Gastroesophageal sphincter (tissue), 4 donors: ENCODE measurements around the gene CENPW. TPM values are rescaled to one million over a fixed set of nuclear protein-coding genes. Genes with fewer than 3 reads are reported as not detected.

ENCODE experiments used
- ATAC-seq: fragments of 150-250 bp; one replicate; pipeline ENCODE4 v1.9.1; 2016; ENCODE audit warnings: mild to moderate bottlenecking, moderate library complexity
- H3K27ac ChIP-seq, 4 donors: fragments of 200-600 bp; sonication (generic) in 3 of 4; 1 replicate in 3 of 4; 2 replicates in 1 of 4; pipeline ENCODE4 v1.5.1; 2016 to 2019
- H3K27me3 ChIP-seq: fragments of 200-600 bp; sonication (generic); one replicate; pipeline ENCODE4 v1.5.1; 2019
- H3K36me3 ChIP-seq, 2 donors: fragments of 200-600 bp; sonication (generic); one replicate each; pipeline ENCODE4 v1.5.1; 2019; ENCODE audit warnings: control low read depth in 1 of 2
- H3K4me1 ChIP-seq, 3 donors: fragments of 200-600 bp; sonication (generic); 1 replicate in 2 of 3; 2 replicates in 1 of 3; pipeline ENCODE4 v1.5.1; 2016 to 2019; ENCODE audit warnings: control low read depth in 2 of 3
- H3K4me3 ChIP-seq, 2 donors: fragments of 200-600 bp; sonication (generic); one replicate each; pipeline ENCODE4 v1.5.1; 2019; ENCODE audit warnings: mild to moderate bottlenecking in 1 of 2, moderate library complexity in 1 of 2
- H3K9me3 ChIP-seq, 3 donors: fragments of 200-600 bp; sonication (generic); one replicate each; pipeline ENCODE4 v1.5.1; 2017 to 2019; ENCODE audit warnings: control low read depth in 2 of 3
- CTCF ChIP-seq, 4 experiments: fragments of 200-600 bp in 2 of 4; fragments of 450-650 bp in 2 of 4; sonication (generic) in 1 of 4; IDR thresholded peaks; one replicate each; pipeline ENCODE4 v1.5.1; 2017 to 2019; ENCODE audit warnings: antibody characterized with exemption in 4 of 4, mild to moderate bottlenecking in 2 of 4, moderate library complexity in 2 of 4
- EP300 ChIP-seq: sonication (generic); formaldehyde crosslinking; IDR thresholded peaks from one replicate; pipeline ENCODE4 v1.6.1; 2017; ENCODE audit warnings: antibody characterized with exemption, mild to moderate bottlenecking
- POLR2A ChIP-seq, 2 donors: fragments of 450-650 bp; IDR thresholded peaks; one replicate each; pipeline ENCODE4 v1.6.1; 2017; ENCODE audit warnings: antibody characterized with exemption in 2 of 2, mild to moderate bottlenecking in 2 of 2, moderate library complexity in 1 of 2
- POLR2AphosphoS5 ChIP-seq: sonication (generic); formaldehyde crosslinking; IDR thresholded peaks from one replicate; pipeline ENCODE4 v1.6.1; 2017; ENCODE audit warnings: antibody characterized with exemption
- WGBS, 2 donors: methylation state at CpG; one replicate each; pipeline ENCODE4 v1.1.5; 2018; ENCODE audit warnings: low coverage in 1 of 2; 5-methylcytosine and 5-hydroxymethylcytosine counted together
- total RNA-seq, 4 donors: library from RNA; depleted of rRNA; stranded (reverse); fragments of >200 nt; gene quantifications; one replicate each; pipeline ENCODE4 v1.1.0, GENCODE V29; 2016

Gene CENPW
- total RNA-seq, 4 donors from 2014 or later = 0.69 to 14.3 (median 4.9) TPM

- WGBS, 2 donors = 69 to 97% methylated on average over 2 of the region's 2 CpGs
- H3K27ac ChIP-seq = no peak overlapping the region
- no peaks in the 10 kb centered on the region for H3K9me3 ChIP-seq
- TF ChIP-seq POLR2AphosphoS5 = no peak
- TF ChIP-seq POLR2A (IDR thresholded peaks at IDR 0.05) = no peak
- TF ChIP-seq CTCF (IDR thresholded peaks at IDR 0.05) = no peak
- no peak for TF ChIP-seq EP300
- H3K27me3 ChIP-seq = no peaks in the 10 kb centered on the region
- H3K4me3 ChIP-seq = no peak overlapping the region
- no peak for ATAC-seq
- H3K4me1 ChIP-seq = no peaks in the 10 kb centered on the region
- no peaks in the 10 kb centered on the region for H3K36me3 ChIP-seq
Observed at GRCh38 chr6:126333729-126334128, 6.2 kb upstream of the CENPW start.

- no peaks in the 10 kb centered on the region for H3K4me1 ChIP-seq
- 62 to 75% methylated on average over 3 of the region's 3 CpGs for WGBS, 2 donors
- H3K27me3 ChIP-seq = no peaks in the 10 kb centered on the region
- TF ChIP-seq EP300 (no peak), CTCF (IDR thresholded peaks at IDR 0.05) (no peak), POLR2A (IDR thresholded peaks at IDR 0.05) (no peak), POLR2AphosphoS5 (no peak)
- H3K4me3 ChIP-seq = no peak overlapping the region
- no peaks in the 10 kb centered on the region for H3K9me3 ChIP-seq
- H3K36me3 ChIP-seq = no peaks in the 10 kb centered on the region
- no peak overlapping the region for H3K27ac ChIP-seq
- no peak for ATAC-seq
Observed at GRCh38 chr6:126335210-126335609, 4.7 kb upstream of the CENPW start.

GRCh38 chr6:126337323-126337722, 2.6 kb upstream of the CENPW start:
- peak; percentile 83 for ATAC-seq
- WGBS, 2 donors = 53 to 66% methylated on average over 3 of the region's 3 CpGs
- no peaks in the 10 kb centered on the region for H3K9me3 ChIP-seq
- H3K4me3 ChIP-seq = no peak overlapping the region
- H3K4me1 ChIP-seq = peaks cover 8 to 21% (median 10%) of the 10 kb centered on the region in 3 donors
- TF ChIP-seq POLR2AphosphoS5 = peak; percentile 83
- no peak for TF ChIP-seq EP300
- peak overlapping the region in 3 of 4 donors; percentile 0 to 41 (median 10) for H3K27ac ChIP-seq
- no peaks in the 10 kb centered on the region for H3K36me3 ChIP-seq
- H3K27me3 ChIP-seq = no peaks in the 10 kb centered on the region

GRCh38 chr6:126341126-126341525, 1.2 kb downstream of the CENPW start:
- H3K4me1 ChIP-seq = peaks cover 8 to 25% (median 10%) of the 10 kb centered on the region in 3 donors
- peak overlapping the region; percentile 60 to 68 for H3K4me3 ChIP-seq
- WGBS, 2 donors = 51 to 57% methylated on average over 3 of the region's 3 CpGs
- no peaks in the 10 kb centered on the region for H3K9me3 ChIP-seq
- no peak for TF ChIP-seq EP300
- TF ChIP-seq CTCF (IDR thresholded peaks at IDR 0.05) = no peak
- no peak for TF ChIP-seq POLR2AphosphoS5
- H3K27ac ChIP-seq = no peak overlapping the region
- H3K36me3 ChIP-seq = no peaks in the 10 kb centered on the region
- H3K27me3 ChIP-seq = no peaks in the 10 kb centered on the region
- no peak for ATAC-seq

GRCh38 chr6:126344181-126344580, 4.3 kb downstream of the CENPW start:
- H3K9me3 ChIP-seq = no peaks in the 10 kb centered on the region

More at GRCh38 chr6:126344181-126344580, 4.3 kb downstream of the CENPW start:
- Histone ChIP-seq H3K27ac (no peak overlapping the region), H3K4me1 (peaks cover 8 to 25% (median 10%) of the 10 kb centered on the region in 3 donors), H3K4me3 (no peak overlapping the region), H3K27me3 (no peaks in the 10 kb centered on the region), H3K36me3 (no peaks in the 10 kb centered on the region)
- no peak for TF ChIP-seq EP300
- no peak for TF ChIP-seq CTCF (IDR thresholded peaks at IDR 0.05)
- TF ChIP-seq POLR2A (IDR thresholded peaks at IDR 0.05) = no peak
- TF ChIP-seq POLR2AphosphoS5 = no peak
- ATAC-seq = no peak
